Activated CD4-positive, CD25-positive, alpha-beta regulatory T cell treated with anti-CD3 and anti-CD28 coated beads, Interleukin-2, amount 50 U/mL, for 24 hours (primary cell): Measurements from ENCODE around the gene TMED10.
A peak's percentile ranks its signal among the peaks of the same experiment; 100 is the strongest.

Experiments
- ATAC-seq, 2 donors: fragments of 150-1000 bp; cut with Tn5 transposase; one replicate each; pipeline ENCODE4 v1.10.0; 2021; ENCODE audit warnings: mild to moderate bottlenecking in 1 of 2, moderate library complexity in 1 of 2

TMED10 gene

GRCh38 chr14:75126121-75126544 is 50.3 kb downstream of the TMED10 start:
- no peak for ATAC-seq

GRCh38 chr14:75125617-75126016 is 50.8 kb downstream of the TMED10 start:
- no peak for ATAC-seq

GRCh38 chr14:75123991-75124390 is 52.4 kb downstream of the TMED10 start:
- no peak for ATAC-seq

- ATAC-seq = no peak
Measured at GRCh38 chr14:75121552-75121951, 54.9 kb downstream of the TMED10 start.

- ATAC-seq = no peak
Measured at GRCh38 chr14:75120541-75121291, 55.7 kb downstream of the TMED10 start.

GRCh38 chr14:75119056-75119455 is 57.4 kb downstream of the TMED10 start:
- no peak for ATAC-seq

- no peak for ATAC-seq
Measured at GRCh38 chr14:75113932-75114539, 62.4 kb downstream of the TMED10 start.

GRCh38 chr14:75109877-75110276 is 66.5 kb downstream of the TMED10 start:
- ATAC-seq = no peak

GRCh38 chr14:75107186-75107585 is 69.2 kb downstream of the TMED10 start:
- ATAC-seq = no peak

GRCh38 chr14:75101491-75101890 is 74.9 kb downstream of the TMED10 start:
- ATAC-seq = no peak

GRCh38 chr14:75098682-75099081 is 77.7 kb downstream of the TMED10 start:
- no peak for ATAC-seq

- ATAC-seq = no peak
Measured at GRCh38 chr14:75098212-75098611, 78.2 kb downstream of the TMED10 start.

- ATAC-seq = no peak
Measured at GRCh38 chr14:75096959-75097358, 79.5 kb downstream of the TMED10 start.

- no peak for ATAC-seq
Measured at GRCh38 chr14:75095690-75096089, 80.7 kb downstream of the TMED10 start.

GRCh38 chr14:75094896-75095295 is 81.5 kb downstream of the TMED10 start:
- ATAC-seq = no peak

GRCh38 chr14:75092698-75093097 is 83.7 kb downstream of the TMED10 start:
- ATAC-seq = no peak

- no peak for ATAC-seq
Measured at GRCh38 chr14:75091251-75091650, 85.2 kb downstream of the TMED10 start.

GRCh38 chr14:75090353-75090752 is 86.1 kb downstream of the TMED10 start:
- ATAC-seq = no peak

GRCh38 chr14:75088566-75089373 is 87.6 kb downstream of the TMED10 start:
- peak; percentile 44 to 60 for ATAC-seq

- no peak for ATAC-seq
Measured at GRCh38 chr14:75088153-75088552, 88.3 kb downstream of the TMED10 start.

- no peak for ATAC-seq
Measured at GRCh38 chr14:75084513-75084912, 91.9 kb downstream of the TMED10 start.

- no peak for ATAC-seq
Measured at GRCh38 chr14:75083271-75083670, 93.1 kb downstream of the TMED10 start.

- ATAC-seq = no peak
Measured at GRCh38 chr14:75081660-75082229, 94.7 kb downstream of the TMED10 start.
